ENCODE results near the gene MIS18BP1. TPM values are rescaled to one million over a fixed set of nuclear protein-coding genes. Genes with fewer than 3 reads are reported as not detected.
"Not testable (repeated sequence)": the region's sequence is repeated elsewhere in the genome, so short reads cannot be mapped to it uniquely, and the experiment has no call there.

MIS18BP1 gene
- total RNA-seq: 10 to 100 TPM; 20.1 to 20.3 TPM
- polyA plus RNA-seq (2013, experiment 1 of 2): 31.9 TPM
- 29.5 TPM for polyA plus RNA-seq (2013, experiment 2 of 2)
- total RNA-seq: 9.7 to 121 (median 50.2) reads per million in 172 experiments

DNA sequence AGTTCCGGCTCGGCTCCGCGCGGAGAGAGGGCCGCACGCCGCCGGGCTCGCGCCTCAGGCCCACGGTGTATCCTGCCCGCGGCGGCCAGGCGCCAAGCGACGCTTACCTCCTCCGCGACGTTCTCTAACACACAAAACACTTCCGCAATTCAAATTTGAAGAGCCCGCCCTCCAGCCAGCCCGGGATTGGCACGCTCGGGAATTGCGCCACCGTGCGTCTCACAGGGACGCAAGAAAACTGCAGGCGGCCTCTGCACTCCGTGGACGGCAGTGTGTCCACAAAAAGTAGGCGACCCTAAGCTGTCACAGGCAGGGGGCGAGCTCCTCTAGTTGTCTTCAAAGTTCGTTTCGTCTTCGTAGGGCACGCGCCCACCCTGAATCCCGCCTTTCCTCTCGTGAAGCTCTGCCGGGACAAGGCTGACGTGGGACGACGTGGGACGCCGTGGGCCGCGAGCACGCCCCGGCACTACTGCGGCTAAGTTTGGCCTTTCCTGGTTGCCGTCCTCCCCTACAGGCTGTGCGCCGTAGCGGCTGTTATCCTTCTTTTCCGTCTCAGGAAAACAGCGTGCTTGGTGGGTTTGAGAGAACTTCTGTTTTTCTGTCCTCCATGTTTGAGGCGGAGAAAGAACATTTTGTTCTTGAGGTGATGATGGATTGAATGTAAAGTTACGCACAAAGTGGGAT, at the start of gene MIS18BP1:
Gene MIS18BP1 (minus strand): TSS at position 133 of the 684 bp plus-strand sequence. CDS start 5,916 bp downstream, outside the sequence.
- DNase-seq (peak; percentile 86 to 97 (median 92)), ATAC-seq (ENCODE audit: poor library complexity) (peak; percentile 91)
- H3K9me3 Mint-ChIP-seq: peaks cover 15% of the 10 kb centered on the region
- H3K4me3 Mint-ChIP-seq: peak within 1 kb of the TSS; percentile 95
- H3K36me3 Mint-ChIP-seq (ENCODE audit: low read depth): peaks cover 14% of the 10 kb centered on the region
- peak within 1 kb of the TSS; percentile 75 for H3K4me3 ChIP-seq (ENCODE audit: low read length)
- peak within 1 kb of the TSS; percentile 95 for H3K27ac Mint-ChIP-seq
- H3K4me1 Mint-ChIP-seq (ENCODE audit: low read depth): peaks cover 28% of the 10 kb centered on the region
- TF ChIP-seq, protein P1, sequence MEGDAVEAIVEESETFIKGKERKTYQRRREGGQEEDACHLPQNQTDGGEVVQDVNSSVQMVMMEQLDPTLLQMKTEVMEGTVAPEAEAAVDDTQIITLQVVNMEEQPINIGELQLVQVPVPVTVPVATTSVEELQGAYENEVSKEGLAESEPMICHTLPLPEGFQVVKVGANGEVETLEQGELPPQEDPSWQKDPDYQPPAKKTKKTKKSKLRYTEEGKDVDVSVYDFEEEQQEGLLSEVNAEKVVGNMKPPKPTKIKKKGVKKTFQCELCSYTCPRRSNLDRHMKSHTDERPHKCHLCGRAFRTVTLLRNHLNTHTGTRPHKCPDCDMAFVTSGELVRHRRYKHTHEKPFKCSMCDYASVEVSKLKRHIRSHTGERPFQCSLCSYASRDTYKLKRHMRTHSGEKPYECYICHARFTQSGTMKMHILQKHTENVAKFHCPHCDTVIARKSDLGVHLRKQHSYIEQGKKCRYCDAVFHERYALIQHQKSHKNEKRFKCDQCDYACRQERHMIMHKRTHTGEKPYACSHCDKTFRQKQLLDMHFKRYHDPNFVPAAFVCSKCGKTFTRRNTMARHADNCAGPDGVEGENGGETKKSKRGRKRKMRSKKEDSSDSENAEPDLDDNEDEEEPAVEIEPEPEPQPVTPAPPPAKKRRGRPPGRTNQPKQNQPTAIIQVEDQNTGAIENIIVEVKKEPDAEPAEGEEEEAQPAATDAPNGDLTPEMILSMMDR (IDR thresholded peaks at IDR 0.05): peak; percentile 82
- intact Hi-C loops (cut with DNase I, micrococcal nuclease): loop anchor here (1.0 to 5.0 kb wide), 5 partner anchors 119 to 356 kb away; partner anchors contain the start of genes PRPF39 (in 2 of the 2), TOGARAM1 (in 2 of the 2) and FKBP3 (in 1 of the 2)
- no peaks in the 10 kb centered on the region for H3K27me3 ChIP-seq (ENCODE audit: control insufficient read depth in 1 of 2, insufficient read depth in 2 of 2, low read length in 2 of 2)
- H3K9me3 ChIP-seq (ENCODE audit: control insufficient read depth in 1 of 2, insufficient read depth in 1 of 2, low read length in 2 of 2): peaks cover 5 to 11% of the 10 kb centered on the region in 2 experiments
- H3K27me3 Mint-ChIP-seq: no peaks in the 10 kb centered on the region
- H3K36me3 ChIP-seq (ENCODE audit: insufficient read depth, low read length): no peaks in the 10 kb centered on the region
- POLR2A ChIA-PET: interaction anchor here (0.6 to 2.8 kb wide), 14 partner anchors 9 to 357 kb away, joined by 3 to 38 read pairs (median 4); partner anchors contain the start of genes FANCM, FKBP3, KLHL28 and PRPF39
- CTCF ChIA-PET: interaction anchor here (0.6 to 1.8 kb wide), 16 partner anchors 9 to 356 kb away, joined by 3 to 15 read pairs (median 4); partner anchors contain the start of genes FANCM, FKBP3, KLHL28 and TOGARAM1
- peaks cover 28% of the 10 kb centered on the region for H3K4me1 ChIP-seq (ENCODE audit: insufficient read depth, low read length)
- peak within 1 kb of the TSS; percentile 69 to 84 for H3K27ac ChIP-seq (ENCODE audit: low read depth in 1 of 2, low read length in 2 of 2)

DNA sequence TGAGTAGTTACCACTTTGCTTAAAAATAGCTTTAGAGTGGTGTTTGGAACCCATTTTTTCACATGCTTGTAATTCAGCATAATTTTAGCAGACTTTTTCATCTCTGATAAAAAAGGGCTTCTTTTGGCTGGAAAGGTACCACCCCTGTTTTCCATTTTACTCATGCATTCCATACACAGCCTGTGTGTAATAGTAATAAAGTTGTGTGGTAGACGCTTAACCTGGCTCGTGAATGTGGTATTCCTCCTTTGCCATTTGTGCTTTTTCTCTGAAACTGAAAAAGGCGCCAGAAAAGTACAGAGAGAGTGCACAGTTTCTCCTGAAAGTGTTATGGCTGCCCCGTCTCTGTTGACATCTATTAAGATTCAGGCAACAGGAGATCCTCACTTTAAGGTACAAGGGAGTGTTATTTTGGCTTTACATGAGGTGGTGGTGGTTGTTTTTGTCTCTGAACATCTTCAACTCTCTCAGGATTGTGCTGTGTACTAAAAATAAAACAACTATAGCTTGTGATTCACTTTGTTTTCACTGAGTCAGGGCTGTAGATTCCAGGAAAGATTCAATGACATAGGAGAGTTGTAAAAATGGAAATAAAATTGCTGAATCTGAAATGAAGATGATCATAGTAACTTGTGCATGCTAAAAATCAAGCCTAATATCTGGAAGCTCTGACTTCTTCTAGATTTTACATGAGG, 45.6 kb upstream of the MIS18BP1 start:
- Histone ChIP-seq H3K36me3 (ENCODE audit: insufficient read depth, low read length) (no peaks in the 10 kb centered on the region), H3K9me3 (ENCODE audit: control insufficient read depth in 1 of 2, insufficient read depth in 1 of 2, low read length in 2 of 2) (no peaks in the 10 kb centered on the region), H3K4me3 (ENCODE audit: low read length) (no peak overlapping the region), H3K27ac (ENCODE audit: low read depth in 1 of 2, low read length in 2 of 2) (no peak overlapping the region), H3K27me3 (ENCODE audit: control insufficient read depth in 1 of 2, insufficient read depth in 2 of 2, low read length in 2 of 2) (no peaks in the 10 kb centered on the region), H3K4me1 (ENCODE audit: insufficient read depth, low read length) (no peaks in the 10 kb centered on the region)
- Mint-ChIP-seq H3K4me3 (no peak overlapping the region), H3K27ac (no peak overlapping the region), H3K27me3 (no peaks in the 10 kb centered on the region), H3K4me1 (ENCODE audit: low read depth) (no peaks in the 10 kb centered on the region), H3K36me3 (ENCODE audit: low read depth) (no peaks in the 10 kb centered on the region), H3K9me3 (no peaks in the 10 kb centered on the region)
- ATAC-seq (ENCODE audit: poor library complexity): no peak
- TF ChIP-seq, protein P1 (IDR thresholded peaks at IDR 0.05): no peak
- CTCF ChIA-PET: no interaction called here
- POLR2A ChIA-PET: no interaction called here
- no peak for DNase-seq
- intact Hi-C loops (cut with DNase I, micrococcal nuclease): no loop called here

DNA sequence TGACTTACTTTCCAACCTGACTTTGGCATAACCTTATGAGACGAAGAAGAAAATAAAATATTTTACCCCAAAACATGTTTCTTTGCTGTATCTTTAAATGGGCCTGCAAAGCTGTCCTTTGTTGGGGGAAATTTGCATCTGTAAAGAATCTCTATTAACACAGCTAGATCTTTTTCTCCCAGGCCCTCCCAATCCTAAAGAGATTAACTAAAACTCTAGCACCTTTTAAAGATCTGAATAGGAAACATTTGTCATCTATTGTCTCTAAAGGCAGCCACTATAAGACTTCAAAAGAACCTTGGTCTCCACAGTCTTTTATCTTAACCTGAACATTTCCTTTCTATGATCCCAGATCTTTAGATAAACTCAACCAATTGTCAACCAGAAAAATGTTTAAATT, 41.8 kb upstream of the MIS18BP1 start:
- intact Hi-C loops (cut with DNase I, micrococcal nuclease); POLR2A ChIA-PET; H3K36me3 Mint-ChIP-seq (ENCODE audit: low read depth); H3K27ac ChIP-seq (ENCODE audit: low read depth in 1 of 2, low read length in 2 of 2); H3K4me1 Mint-ChIP-seq (ENCODE audit: low read depth); H3K27me3 Mint-ChIP-seq; H3K9me3 ChIP-seq (ENCODE audit: control insufficient read depth in 1 of 2, insufficient read depth in 1 of 2, low read length in 2 of 2); H3K4me1 ChIP-seq (ENCODE audit: insufficient read depth, low read length); H3K4me3 ChIP-seq (ENCODE audit: low read length); H3K27ac Mint-ChIP-seq; H3K4me3 Mint-ChIP-seq; H3K27me3 ChIP-seq (ENCODE audit: control insufficient read depth in 1 of 2, insufficient read depth in 2 of 2, low read length in 2 of 2); H3K9me3 Mint-ChIP-seq; DNase-seq; ATAC-seq (ENCODE audit: poor library complexity); CTCF ChIA-PET; H3K36me3 ChIP-seq (ENCODE audit: insufficient read depth, low read length): not testable (repeated sequence)

Data from CD4-positive, alpha-beta T cell (primary cell).